IMR-90 (cell line): ENCODE results near the gene MEGF11. TPM values are rescaled to one million over a fixed set of nuclear protein-coding genes. Genes with fewer than 3 reads are reported as not detected.

Experiments used
- ATAC-seq: fragments of 200-7000 bp; cut with Tn5 transposase; 2 replicates; pipeline ENCODE4 v1.9.1; 2020; ENCODE audit warnings: low read depth, mild to moderate bottlenecking, moderate library complexity
- BruUV-seq: library from RNA; stranded (reverse); fragments of 400-500 nt; replicated peaks from 2 replicates; lab custom pipeline; 2021; lab: Mats Ljungman, UMichigan
- CTCF ChIA-PET: fragments of 300-600 bp; formaldehyde crosslinking; extraction: SDS; loops from one replicate; lab custom pipeline; 2021; ENCODE audit warnings: antibody characterized with exemption; lab: Yijun Ruan, JAX
- POLR2A ChIA-PET: fragments of 300-600 bp; sonication (Branson Sonifier 250); formaldehyde crosslinking; loops from one replicate; lab custom pipeline; 2022; ENCODE audit warnings: antibody characterized with exemption; ENCODE audit not compliant: unreplicated experiment; lab: Charles Lee
- DNase-seq: peaks from one replicate; pipeline ENCODE4 v3.0.0; 2013
- H2AFZ ChIP-seq: replicated peaks from 2 replicates; pipeline ENCODE3; 2013; ENCODE audit warnings: low read length, mild to moderate bottlenecking; ENCODE audit not compliant: poor library complexity
- H2AK5ac ChIP-seq: 2 replicates; pipeline ENCODE4 v1.6.1; 2013; ENCODE audit warnings: low read depth, low read length, inconsistent platforms
- H2AK9ac ChIP-seq: replicated peaks from 2 replicates; pipeline ENCODE3; 2013; ENCODE audit warnings: mild to moderate bottlenecking, low read depth, low read length, moderate library complexity; ENCODE audit not compliant: poor library complexity
- H2BK120ac ChIP-seq: 2 replicates; pipeline ENCODE4 v1.6.1; 2013; ENCODE audit warnings: low read depth, low read length, inconsistent platforms
- H2BK15ac ChIP-seq: 3 replicates; pipeline ENCODE4 v1.6.1; 2013; ENCODE audit warnings: low read depth, low read length, inconsistent platforms
- H2BK20ac ChIP-seq: 2 replicates; pipeline ENCODE4 v1.6.1; 2013; ENCODE audit warnings: low read depth, mild to moderate bottlenecking, inconsistent platforms, low read length, moderate library complexity
- H2BK5ac ChIP-seq: 2 replicates; pipeline ENCODE4 v1.6.1; 2013; ENCODE audit warnings: mild to moderate bottlenecking, low read depth, low read length, inconsistent platforms; ENCODE audit not compliant: poor library complexity, severe bottlenecking
- H3K14ac ChIP-seq: replicated peaks from 2 replicates; pipeline ENCODE4 v1.6.1; 2013; ENCODE audit warnings: low read depth, low read length, inconsistent platforms
- H3K18ac ChIP-seq: 2 replicates; pipeline ENCODE4 v1.6.1; 2013; ENCODE audit warnings: low read depth, low read length, control low read depth
- H3K23ac ChIP-seq: 2 replicates; pipeline ENCODE4 v1.6.1; 2013; ENCODE audit warnings: low read depth, low read length, inconsistent platforms
- H3K27ac ChIP-seq: 2 replicates; pipeline ENCODE4 v1.5.1; 2013; ENCODE audit warnings: mild to moderate bottlenecking, control low read depth, low read length; ENCODE audit not compliant: insufficient read depth
- H3K27me3 ChIP-seq: 2 replicates; pipeline ENCODE4 v1.6.1; 2013; ENCODE audit warnings: low read length; ENCODE audit not compliant: control insufficient read depth, insufficient read depth
- H3K36me3 ChIP-seq: 2 replicates; pipeline ENCODE4 v1.6.1; 2013; ENCODE audit warnings: low read length, mixed read lengths; ENCODE audit not compliant: control insufficient read depth, insufficient read depth
- H3K4ac ChIP-seq: 2 replicates; pipeline ENCODE4 v1.6.1; 2013; ENCODE audit warnings: low read depth, low read length, inconsistent platforms
- H3K4me1 ChIP-seq: 2 replicates; pipeline ENCODE4 v1.6.1; 2013; ENCODE audit warnings: low read length, mixed read lengths; ENCODE audit not compliant: control insufficient read depth, insufficient read depth
- H3K4me2 ChIP-seq: 2 replicates; pipeline ENCODE4 v1.6.1; 2013; ENCODE audit warnings: low read depth, mild to moderate bottlenecking, control low read depth, low read length, moderate library complexity
- H3K4me3 ChIP-seq: 2 replicates; pipeline ENCODE4 v1.5.1; 2013; ENCODE audit warnings: low read depth, mild to moderate bottlenecking, control low read depth, low read length, moderate library complexity; ENCODE audit not compliant: insufficient read depth
- H3K56ac ChIP-seq: 2 replicates; pipeline ENCODE4 v1.6.1; 2013; ENCODE audit warnings: low read length, inconsistent platforms; ENCODE audit not compliant: insufficient read depth; ENCODE audit errors: extremely low read depth
- H3K79me1 ChIP-seq, 2 experiments: 2 replicates each; pipeline ENCODE4 v1.6.1; 2013; ENCODE audit warnings: low read length in 2 of 2, inconsistent platforms in 1 of 2, low read depth in 1 of 2
- H3K9ac ChIP-seq: 2 replicates; pipeline ENCODE4 v1.6.1; 2013; ENCODE audit warnings: low read depth, low read length, control low read depth
- H3K9me1 ChIP-seq: 2 replicates; pipeline ENCODE4 v1.6.1; 2013; ENCODE audit warnings: low read length, inconsistent platforms; ENCODE audit not compliant: insufficient read depth
- H3K9me3 ChIP-seq: 2 replicates; pipeline ENCODE4 v1.6.1; 2013; ENCODE audit warnings: low read length; ENCODE audit not compliant: control insufficient read depth, insufficient read depth
- H4K20me1 ChIP-seq: 2 replicates; pipeline ENCODE4 v1.6.1; 2013; ENCODE audit warnings: low read length, inconsistent platforms; ENCODE audit not compliant: insufficient read depth
- H4K5ac ChIP-seq: 2 replicates; pipeline ENCODE4 v1.6.1; 2013; ENCODE audit warnings: mild to moderate bottlenecking, low read depth, low read length, control low read depth
- H4K8ac ChIP-seq, 2 experiments: 2 replicates each; pipeline ENCODE4 v1.6.1; 2013; ENCODE audit warnings: low read depth in 2 of 2, low read length in 2 of 2, control low read depth in 1 of 2, inconsistent platforms in 1 of 2
- H4K91ac ChIP-seq: 2 replicates; pipeline ENCODE4 v1.6.1; 2013; ENCODE audit warnings: low read depth, low read length, inconsistent platforms; ENCODE audit not compliant: insufficient read depth
- BHLHE40 ChIP-seq: fragments of 150-350 bp; IDR thresholded peaks from 2 replicates; pipeline ENCODE4 v1.6.1; 2016; ENCODE audit warnings: mild to moderate bottlenecking, low read depth, low read length
- CEBPB ChIP-seq: IDR thresholded peaks from 2 replicates; pipeline ENCODE4 v1.6.1; 2012; ENCODE audit warnings: low read depth, low read length, improper control_type of control experiment
- CHD1 ChIP-seq: IDR thresholded peaks from 2 replicates; pipeline ENCODE4 v1.6.1; 2012; ENCODE audit warnings: low read depth, low read length, improper control_type of control experiment
- CTCF ChIP-seq: conservative IDR thresholded peaks from 2 replicates; pipeline ENCODE4 v1.5.1; 2012; ENCODE audit warnings: mild to moderate bottlenecking, low read depth, low read length, improper control_type of control experiment
- FOS ChIP-seq: fragments of 150-350 bp; IDR thresholded peaks from 2 replicates; pipeline ENCODE4 v1.6.1; 2016; ENCODE audit warnings: low read depth, low read length
- MAFK ChIP-seq: IDR thresholded peaks from 2 replicates; pipeline ENCODE4 v1.6.1; 2012; ENCODE audit warnings: low read depth, low read length, improper control_type of control experiment
- MAZ ChIP-seq: IDR thresholded peaks from 2 replicates; pipeline ENCODE4 v1.6.1; 2012; ENCODE audit warnings: low read depth, mild to moderate bottlenecking, low read length, improper control_type of control experiment, moderate library complexity, borderline replicate concordance
- MXI1 ChIP-seq: IDR thresholded peaks from 2 replicates; pipeline ENCODE4 v1.6.1; 2012; ENCODE audit warnings: low read depth, mild to moderate bottlenecking, low read length, moderate library complexity, borderline replicate concordance
- POLR2A ChIP-seq: IDR thresholded peaks from 2 replicates; pipeline ENCODE4 v1.6.1; 2012; ENCODE audit warnings: mild to moderate bottlenecking, low read depth, low read length
- RAD21 ChIP-seq: IDR thresholded peaks from 2 replicates; pipeline ENCODE4 v1.6.1; 2012; ENCODE audit warnings: low read length, improper control_type of control experiment
- RCOR1 ChIP-seq: IDR thresholded peaks from 2 replicates; pipeline ENCODE4 v1.6.1; 2012; ENCODE audit warnings: mild to moderate bottlenecking, low read length, improper control_type of control experiment; ENCODE audit not compliant: insufficient replicate concordance
- RFX5 ChIP-seq: IDR thresholded peaks from 2 replicates; pipeline ENCODE4 v1.8.0; 2012; ENCODE audit warnings: low read depth, mild to moderate bottlenecking, low read length, moderate library complexity
- SMC3 ChIP-seq: fragments of 150-350 bp; IDR thresholded peaks from 2 replicates; pipeline ENCODE4 v1.6.1; 2016; ENCODE audit warnings: low read depth, mild to moderate bottlenecking, antibody characterized with exemption, low read length, moderate library complexity
- WGBS, 2 experiments: methylation state at CpG; one replicate each; pipeline versions ENCODE4 v1.1.5 to v1.1.7; 2013; ENCODE audit warnings: missing lambda C conversion rate in 2 of 2; ENCODE audit not compliant: insufficient read length in 1 of 2; ENCODE audit errors: extremely low coverage in 2 of 2; 5-methylcytosine and 5-hydroxymethylcytosine counted together
- dilution Hi-C: fragments of 300-500 bp; cut with HindIII; formaldehyde crosslinking; loops from one replicate; pipeline ENCODE4 v1.14.3; 2018; ENCODE audit warnings: low sequenced_read_pairs; ENCODE audit not compliant: unreplicated experiment
- in situ Hi-C: fragments of 300-500 bp; cut with MboI; formaldehyde crosslinking; loops from 3 replicates; pipeline ENCODE4 v1.14.3; 2019; ENCODE audit warnings: low sequenced_read_pairs, inconsistent platforms, mixed read lengths
- intact Hi-C: fragments of 100-400 bp; cut with micrococcal nuclease; formaldehyde crosslinking; loops from 2 replicates; pipeline ENCODE4 v1.10.0; 2022
- polyA plus RNA-seq, 3 experiments: library from polyadenylated mRNA; depleted of rRNA; stranded (reverse); fragments of >200 nt; gene quantifications; 2 replicates each; pipeline ENCODE4 v1.2.3, GENCODE V29; 2012; ENCODE audit warnings: low replicate concordance in 1 of 3
- total RNA-seq: library from RNA; depleted of rRNA; stranded (reverse); fragments of >200 nt; gene quantifications from 2 replicates; pipeline ENCODE4 v1.2.3, GENCODE V29; 2012
- TF ChIP-seq, protein P1 (sequence below): fragments of 150-350 bp; IDR thresholded peaks from 2 replicates; pipeline ENCODE4 v1.6.1; 2017; ENCODE audit warnings: mild to moderate bottlenecking, antibody characterized with exemption, low read length, low read depth
- TF ChIP-seq, protein P2 (sequence below): fragments of 150-350 bp; IDR thresholded peaks from 2 replicates; pipeline ENCODE4 v1.6.1; 2016; ENCODE audit warnings: low read depth, mild to moderate bottlenecking, low read length, moderate library complexity, borderline replicate concordance

Gene MEGF11
- total and polyA plus RNA-seq, 2 of the 4 experiments (the other 2 are of a cell fraction), result not detected

DNA sequence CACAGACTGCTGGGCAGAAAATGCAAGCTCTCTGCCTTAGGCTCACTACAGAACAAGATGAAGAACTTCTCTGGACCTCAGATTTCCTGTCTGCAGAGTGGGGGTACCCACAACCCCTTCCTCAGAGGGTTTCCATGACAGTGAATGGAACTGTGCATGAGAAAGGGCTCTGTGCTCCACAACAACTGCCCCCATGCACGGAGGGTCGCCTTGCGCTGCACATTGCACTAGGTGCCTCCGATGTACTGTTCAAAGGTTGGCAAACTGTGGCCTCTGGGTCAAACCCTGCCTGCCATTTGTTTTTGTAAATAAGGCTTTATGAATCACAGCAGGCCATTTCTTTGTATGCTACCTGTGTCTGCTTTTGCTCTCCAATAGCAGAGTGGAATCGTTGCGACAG lies 212.3 kb downstream of the MEGF11 start:
- H2BK15ac ChIP-seq, result no peak overlapping the region
- no peaks in the 10 kb centered on the region for H3K4me1 ChIP-seq
- ChIA-PET POLR2A (no interaction called here), CTCF (no interaction called here)
- H4K5ac ChIP-seq, result no peak overlapping the region
- no peak overlapping the region for H3K56ac ChIP-seq
- H2AK5ac ChIP-seq, result no peak overlapping the region
- H4K8ac ChIP-seq, result no peak overlapping the region
- H3K4ac ChIP-seq, result no peak overlapping the region
- H2BK5ac ChIP-seq, result no peak overlapping the region
- H3K27me3 ChIP-seq, result peaks cover 57% of the 10 kb centered on the region
- H3K9me1 ChIP-seq, result no peaks in the 10 kb centered on the region
- H3K36me3 ChIP-seq, result no peaks in the 10 kb centered on the region
- TF ChIP-seq POLR2A (no peak), MAZ (no peak), RFX5 (no peak), CTCF (no peak), FOS (no peak), CEBPB (no peak), MAFK (no peak), SMC3 (no peak), MXI1 (no peak), BHLHE40 (no peak), RCOR1 (no peak), CHD1 (no peak), RAD21 (no peak)
- TF ChIP-seq, protein P1, sequence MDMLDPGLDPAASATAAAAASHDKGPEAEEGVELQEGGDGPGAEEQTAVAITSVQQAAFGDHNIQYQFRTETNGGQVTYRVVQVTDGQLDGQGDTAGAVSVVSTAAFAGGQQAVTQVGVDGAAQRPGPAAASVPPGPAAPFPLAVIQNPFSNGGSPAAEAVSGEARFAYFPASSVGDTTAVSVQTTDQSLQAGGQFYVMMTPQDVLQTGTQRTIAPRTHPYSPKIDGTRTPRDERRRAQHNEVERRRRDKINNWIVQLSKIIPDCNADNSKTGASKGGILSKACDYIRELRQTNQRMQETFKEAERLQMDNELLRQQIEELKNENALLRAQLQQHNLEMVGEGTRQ, result no peak
- TF ChIP-seq, protein P2, sequence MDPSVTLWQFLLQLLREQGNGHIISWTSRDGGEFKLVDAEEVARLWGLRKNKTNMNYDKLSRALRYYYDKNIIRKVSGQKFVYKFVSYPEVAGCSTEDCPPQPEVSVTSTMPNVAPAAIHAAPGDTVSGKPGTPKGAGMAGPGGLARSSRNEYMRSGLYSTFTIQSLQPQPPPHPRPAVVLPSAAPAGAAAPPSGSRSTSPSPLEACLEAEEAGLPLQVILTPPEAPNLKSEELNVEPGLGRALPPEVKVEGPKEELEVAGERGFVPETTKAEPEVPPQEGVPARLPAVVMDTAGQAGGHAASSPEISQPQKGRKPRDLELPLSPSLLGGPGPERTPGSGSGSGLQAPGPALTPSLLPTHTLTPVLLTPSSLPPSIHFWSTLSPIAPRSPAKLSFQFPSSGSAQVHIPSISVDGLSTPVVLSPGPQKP, result no peak
- WGBS, 2 experiments, result no CpG with 5 or more reads among the region's 6 CpGs
- H2BK20ac ChIP-seq, result no peak overlapping the region
- H2BK120ac ChIP-seq, result no peak overlapping the region
- no peak overlapping the region for H3K27ac ChIP-seq
- H3K18ac ChIP-seq, result no peak overlapping the region
- H3K14ac ChIP-seq, result no peak overlapping the region
- ATAC-seq (no peak), DNase-seq (no peak)
- H3K4me2 ChIP-seq, result no peak overlapping the region
- H2AFZ ChIP-seq, result no peak overlapping the region
- in situ Hi-C loops (no loop called here), dilution Hi-C loops (no loop called here), intact Hi-C loops (no loop called here)
- no peak overlapping the region for H3K23ac ChIP-seq
- BruUV-seq, result no TSS peak
- H4K91ac ChIP-seq, result no peak overlapping the region
- no peak overlapping the region for H2AK9ac ChIP-seq
- H3K79me1 ChIP-seq, result no peaks in the 10 kb centered on the region
- no peak overlapping the region for H3K4me3 ChIP-seq
- no peaks in the 10 kb centered on the region for H3K9me3 ChIP-seq
- no peak overlapping the region for H3K9ac ChIP-seq
- no peaks in the 10 kb centered on the region for H4K20me1 ChIP-seq
